ENCODE measurements around the gene RASSF7. TPM values are rescaled to one million over a fixed set of nuclear protein-coding genes. Genes with fewer than 3 reads are reported as not detected.

The RASSF7 gene
- total RNA-seq, 2 donors from 2014 or later, result 7.3 to 20.6 TPM

GRCh38 chr11:559020-559620 lies 1.6 kb upstream of the RASSF7 start:
- Histone ChIP-seq H3K9me3 (no peaks in the 10 kb centered on the region), H3K4me1 (ENCODE audit: control insufficient read depth in 1 of 2, low read depth in 2 of 2) (peaks cover 20 to 31% of the 10 kb centered on the region in 2 donors), H3K36me3 (no peaks in the 10 kb centered on the region), H3K4me3 (no peak overlapping the region), H3K27me3 (replicated peaks; ENCODE audit: insufficient read depth) (no peaks in the 10 kb centered on the region), H3K27ac (no peak overlapping the region)
- no peak for TF ChIP-seq CTCF (IDR thresholded peaks at IDR 0.05)
- DNase-seq (ENCODE audit: low spot score) (no peak), ATAC-seq (ENCODE audit: insufficient number of reproducible peaks, low FRiP score, low read depth) (no peak)

GRCh38 chr11:559712-560304 lies 962 bp upstream of the RASSF7 start:
- Histone ChIP-seq H3K4me3 (peak overlapping the region; percentile 89), H3K9me3 (no peaks in the 10 kb centered on the region), H3K27ac (no peak overlapping the region), H3K4me1 (ENCODE audit: control insufficient read depth in 1 of 2, low read depth in 2 of 2) (peaks cover 16 to 26% of the 10 kb centered on the region in 2 donors), H3K27me3 (replicated peaks; ENCODE audit: insufficient read depth) (no peaks in the 10 kb centered on the region), H3K36me3 (no peaks in the 10 kb centered on the region)
- TF ChIP-seq CTCF (IDR thresholded peaks at IDR 0.05), result no peak
- no peak for DNase-seq (ENCODE audit: low spot score)
- ATAC-seq (ENCODE audit: insufficient number of reproducible peaks, low FRiP score, low read depth), result no peak

- Histone ChIP-seq H3K27ac (no peak overlapping the region), H3K27me3 (replicated peaks; ENCODE audit: insufficient read depth) (no peaks in the 10 kb centered on the region), H3K9me3 (no peaks in the 10 kb centered on the region), H3K4me1 (ENCODE audit: control insufficient read depth in 1 of 2, low read depth in 2 of 2) (peaks cover 12 to 15% of the 10 kb centered on the region in 2 donors), H3K4me3 (peak overlapping the region; percentile 89), H3K36me3 (no peaks in the 10 kb centered on the region)
- ATAC-seq (ENCODE audit: insufficient number of reproducible peaks, low FRiP score, low read depth) (no peak), DNase-seq (ENCODE audit: low spot score) (no peak)
- TF ChIP-seq CTCF (IDR thresholded peaks at IDR 0.05), result no peak
These were observed 606 bp downstream of the RASSF7 start for GRCh38 chr11:561148-562003.

- DNase-seq (ENCODE audit: low spot score), result no peak
- no peaks in the 10 kb centered on the region for H3K9me3 ChIP-seq
- peaks cover 12 to 15% of the 10 kb centered on the region in 2 donors for H3K4me1 ChIP-seq (ENCODE audit: control insufficient read depth in 1 of 2, low read depth in 2 of 2)
- no peaks in the 10 kb centered on the region for H3K27me3 ChIP-seq (replicated peaks; ENCODE audit: insufficient read depth)
- H3K36me3 ChIP-seq, result no peaks in the 10 kb centered on the region
- no peak for TF ChIP-seq CTCF (IDR thresholded peaks at IDR 0.05)
- H3K4me3 ChIP-seq, result peak overlapping the region; percentile 89
- no peak overlapping the region for H3K27ac ChIP-seq
- ATAC-seq (ENCODE audit: insufficient number of reproducible peaks, low FRiP score, low read depth), result no peak
These were observed 1.4 kb downstream of the RASSF7 start for GRCh38 chr11:562046-562645.
